Gastrocnemius medialis (tissue), 4 donors: ENCODE measurements around the gene EFNB2. TPM values are rescaled to one million over a fixed set of nuclear protein-coding genes. Genes with fewer than 3 reads are reported as not detected.

Experiments used
- ATAC-seq, 2 donors: fragments of 150-250 bp; one replicate each; pipeline ENCODE4 v1.9.1; 2016
- DNase-seq, 2 donors: peaks; one replicate each; pipeline ENCODE4 v3.0.0-alpha.2; 2019
- H3K27ac ChIP-seq, 4 donors: fragments of 200-600 bp; sonication (generic); 1 replicate in 1 of 4; 2 replicates in 3 of 4; pipeline ENCODE4 v1.5.1; 2016 to 2018; ENCODE audit warnings: mild to moderate bottlenecking in 2 of 4, moderate library complexity in 1 of 4
- H3K27me3 ChIP-seq, 3 donors: fragments of 200-600 bp; sonication (generic) in 2 of 3; 1 replicate in 1 of 3; 2 replicates in 2 of 3; pipeline versions ENCODE4 v1.5.1 to v1.6.0; 2016 to 2019; ENCODE audit warnings: mild to moderate bottlenecking in 1 of 3, moderate library complexity in 1 of 3
- H3K36me3 ChIP-seq, 2 donors: fragments of 200-600 bp; sonication (generic) in 1 of 2; one replicate each; pipeline ENCODE4 v1.5.1; 2017 to 2018
- H3K4me1 ChIP-seq, 2 donors: fragments of 200-600 bp; sonication (generic) in 1 of 2; one replicate each; pipeline ENCODE4 v1.5.1; 2016 to 2017; ENCODE audit warnings: mild to moderate bottlenecking in 2 of 2
- H3K4me3 ChIP-seq, 4 donors: fragments of 200-600 bp; sonication (generic) in 3 of 4; 1 replicate in 1 of 4; 2 replicates in 3 of 4; pipeline ENCODE4 v1.5.1; 2016 to 2019; ENCODE audit warnings: mild to moderate bottlenecking in 2 of 4
- H3K9me3 ChIP-seq, 3 donors: fragments of 200-600 bp; sonication (generic) in 2 of 3; 1 replicate in 1 of 3; 2 replicates in 2 of 3; pipeline ENCODE4 v1.5.1; 2016 to 2019
- CTCF ChIP-seq, 5 experiments: fragments of 450-650 bp in 3 of 5; fragments of 200-600 bp in 2 of 5; sonication (generic) in 2 of 5; IDR thresholded peaks in 4 of 5; conservative IDR thresholded peaks in 1 of 5; 1 replicate in 4 of 5; 2 replicates in 1 of 5; pipeline ENCODE4 v1.5.1; 2016 to 2019; ENCODE audit warnings: antibody characterized with exemption in 5 of 5, mild to moderate bottlenecking in 3 of 5, moderate library complexity in 3 of 5
- POLR2A ChIP-seq, 2 donors: fragments of 450-650 bp; IDR thresholded peaks; one replicate each; pipeline ENCODE4 v1.6.1; 2017; ENCODE audit warnings: antibody characterized with exemption in 2 of 2, mild to moderate bottlenecking in 2 of 2, moderate library complexity in 2 of 2
- in situ Hi-C, 4 donors: fragments of 200-750 bp; cut with MboI; loops; one replicate each; pipeline versions ENCODE4 v1.15.0 to v1.8.0; 2017; ENCODE audit warnings: low sequenced_read_pairs in 4 of 4
- intact Hi-C: fragments of 100-400 bp; cut with DNase I; formaldehyde crosslinking; loops from one replicate; pipeline ENCODE4 v1.15.1; 2023; ENCODE audit warnings: low total_unique reads
- total RNA-seq, 4 donors: library from RNA; depleted of rRNA; stranded (reverse); fragments of >200 nt; gene quantifications; one replicate each; pipeline versions ENCODE4 v1.1.0 to v1.2.3, GENCODE V29; 2016

Gene EFNB2
- total RNA-seq, 4 donors from 2014 or later, result 5.7 to 9.3 (median 6.1) TPM

- Histone ChIP-seq H3K9me3 (no peaks in the 10 kb centered on the region), H3K27me3 (no peaks in the 10 kb centered on the region), H3K36me3 (peaks cover 0 to 5% of the 10 kb centered on the region in 2 donors), H3K4me1 (peaks cover 0 to 20% of the 10 kb centered on the region in 2 donors), H3K4me3 (no peak overlapping the region), H3K27ac (peak overlapping the region in 2 of 4 donors; percentile 31 to 55)
- no peak for DNase-seq
- in situ Hi-C loops, result no loop called here
- intact Hi-C loops, result no loop called here
- TF ChIP-seq POLR2A (IDR thresholded peaks at IDR 0.05) (no peak), CTCF (IDR thresholded peaks at IDR 0.05 in 4 of 5, conservative IDR thresholded peaks at IDR 0.05 in 1 of 5) (no peak)
- ATAC-seq, result no peak
These were observed 20.4 kb downstream of the EFNB2 start for GRCh38 chr13:106514928-106515634.

- peaks cover 0 to 5% of the 10 kb centered on the region in 2 donors for H3K36me3 ChIP-seq
- in situ Hi-C loops, result no loop called here
- intact Hi-C loops, result no loop called here
- DNase-seq (no peak), ATAC-seq (no peak)
- peaks cover 4 to 23% of the 10 kb centered on the region in 2 donors for H3K4me1 ChIP-seq
- no peak overlapping the region for H3K4me3 ChIP-seq
- H3K27me3 ChIP-seq, result no peaks in the 10 kb centered on the region
- no peaks in the 10 kb centered on the region for H3K9me3 ChIP-seq
- H3K27ac ChIP-seq, result peak overlapping the region in 2 of 4 donors; percentile 14 to 55
- TF ChIP-seq POLR2A (IDR thresholded peaks at IDR 0.05), result no peak
- no peak for TF ChIP-seq CTCF (IDR thresholded peaks at IDR 0.05 in 4 of 5, conservative IDR thresholded peaks at IDR 0.05 in 1 of 5)
These were observed 22.2 kb downstream of the EFNB2 start for GRCh38 chr13:106513025-106513983.

GRCh38 chr13:106507560-106508274, 27.7 kb downstream of the EFNB2 start:
- intact Hi-C loops (no loop called here), in situ Hi-C loops (no loop called here)
- TF ChIP-seq POLR2A (IDR thresholded peaks at IDR 0.05) (no peak), CTCF (IDR thresholded peaks at IDR 0.05 in 4 of 5, conservative IDR thresholded peaks at IDR 0.05 in 1 of 5) (no peak)
- Histone ChIP-seq H3K27me3 (no peaks in the 10 kb centered on the region), H3K36me3 (peaks cover 0 to 5% of the 10 kb centered on the region in 2 donors), H3K27ac (peak overlapping the region; percentile 31 to 53 (median 44)), H3K9me3 (no peaks in the 10 kb centered on the region), H3K4me3 (peak overlapping the region in 3 of 4 donors; percentile 1 to 21 (median 12)), H3K4me1 (peaks cover 30 to 31% of the 10 kb centered on the region in 2 donors)
- peak; percentile 54 to 78 for ATAC-seq
- DNase-seq, result no peak

- in situ Hi-C loops, result no loop called here
These were observed 29.2 kb downstream of the EFNB2 start for GRCh38 chr13:106506286-106506685.

More at GRCh38 chr13:106506286-106506685, 29.2 kb downstream of the EFNB2 start:
- no peaks in the 10 kb centered on the region for H3K9me3 ChIP-seq
- no peak for DNase-seq
- H3K27ac ChIP-seq, result no peak overlapping the region
- no peak for ATAC-seq
- H3K4me3 ChIP-seq, result no peak overlapping the region
- no peak for TF ChIP-seq CTCF (IDR thresholded peaks at IDR 0.05 in 4 of 5, conservative IDR thresholded peaks at IDR 0.05 in 1 of 5)
- no peak for TF ChIP-seq POLR2A (IDR thresholded peaks at IDR 0.05)
- intact Hi-C loops, result no loop called here
- peaks cover 0 to 5% of the 10 kb centered on the region in 2 donors for H3K36me3 ChIP-seq
- no peaks in the 10 kb centered on the region for H3K27me3 ChIP-seq
- H3K4me1 ChIP-seq, result peaks cover 29 to 30% of the 10 kb centered on the region in 2 donors
